ENCODE measurements around the gene ZNF764.

DNA sequence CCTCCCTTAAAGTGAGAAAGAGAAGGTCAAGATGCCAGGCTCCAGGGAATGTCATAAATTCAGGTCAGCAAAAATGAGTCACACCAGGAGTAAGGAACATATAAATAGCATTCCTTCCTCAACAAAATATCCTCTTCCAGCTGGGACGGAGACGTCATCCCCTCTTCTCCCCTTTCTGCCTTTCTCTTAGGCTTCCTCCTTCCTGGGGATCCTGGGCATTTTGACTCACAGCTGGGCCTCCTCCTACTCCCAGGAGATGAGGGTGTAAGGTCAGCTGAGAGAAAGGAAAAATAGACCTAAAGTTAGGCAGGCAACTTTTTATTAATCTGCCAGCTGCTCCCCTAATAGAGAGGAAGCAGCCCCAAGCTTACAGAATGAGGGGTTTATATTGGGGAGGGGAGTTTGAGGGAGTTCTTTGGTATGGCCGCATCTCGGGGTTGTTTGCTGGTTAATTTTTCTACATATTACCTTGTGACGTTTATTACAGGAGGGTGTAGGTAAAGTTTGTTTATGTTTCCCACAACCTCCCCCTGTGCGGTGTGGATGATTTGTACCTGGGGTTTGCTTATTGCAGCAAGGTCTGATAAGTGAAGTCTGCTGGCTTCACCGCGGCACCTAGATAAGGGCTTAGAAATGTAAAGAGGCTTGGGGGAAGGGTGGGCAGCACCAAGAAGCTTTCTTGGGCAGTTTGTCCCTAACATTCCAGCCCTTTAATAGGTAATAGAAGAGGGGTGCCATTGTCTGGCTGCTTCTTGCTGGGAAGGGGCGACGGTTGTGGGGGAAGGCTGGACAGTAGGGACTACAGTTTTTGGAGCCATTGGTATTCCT lies 16.5 kb downstream of the ZNF764 start:
- TF ChIP-seq POLR2A (IDR thresholded peaks at IDR 0.05; ENCODE audit: low read length) (no peak), GATA1 (IDR thresholded peaks at IDR 0.05; ENCODE audit: low read depth, low read length) (no peak)

Measured in erythroblast (primary cell).